GM21723 (cell line): Measurements from ENCODE around the gene TNNT2.

ENCODE experiments used
- ATAC-seq: cut with Tn5 transposase; IDR thresholded peaks from one replicate; pipeline ENCODE4 v1.9.1; 2021; ENCODE audit warnings: mild to moderate bottlenecking, moderate library complexity; ENCODE audit not compliant: unreplicated experiment

The TNNT2 gene

DNA sequence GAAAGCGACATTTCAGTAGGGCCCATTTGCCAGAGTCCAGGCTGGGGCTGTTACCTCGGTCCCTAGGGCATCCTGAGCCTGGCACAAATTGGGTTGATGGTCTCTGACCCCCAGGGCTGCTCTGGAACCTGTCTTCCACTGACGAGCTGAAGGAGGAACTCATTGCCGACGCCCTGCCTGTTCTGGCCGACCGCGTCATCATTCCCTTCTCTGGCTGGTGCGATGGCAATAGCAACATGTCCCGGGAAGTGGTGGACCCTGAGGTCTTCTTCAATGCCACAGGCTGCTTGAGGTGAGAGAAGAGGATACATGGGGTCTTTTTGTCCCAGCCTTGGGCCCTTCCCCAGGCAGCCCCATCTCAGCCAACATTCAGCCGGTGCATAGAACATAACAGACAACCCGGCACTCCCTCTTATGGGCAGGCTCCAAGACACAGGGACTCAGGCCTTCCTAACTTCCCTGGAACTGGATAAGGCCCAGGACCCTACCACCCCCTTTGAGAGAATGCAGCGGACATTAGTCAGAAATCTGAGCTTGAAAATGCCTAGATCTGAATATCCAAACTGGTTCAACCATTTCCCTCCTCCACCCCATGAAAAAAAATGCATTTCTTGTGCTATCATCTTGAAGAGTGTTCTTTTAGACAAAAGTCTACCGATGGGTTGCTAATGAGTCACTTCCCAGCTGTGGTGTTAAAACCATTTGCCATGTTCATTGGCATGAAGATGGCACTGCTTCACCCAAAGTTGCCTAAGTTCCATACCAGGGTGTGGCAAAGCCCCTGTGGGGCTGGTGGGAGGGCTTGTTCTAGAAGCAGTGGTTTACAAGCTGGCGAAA is 58.8 kb downstream of the TNNT2 start:
- no peak for ATAC-seq

GRCh38 chr1:201317551-201317950 is 59.9 kb downstream of the TNNT2 start:
- ATAC-seq = no peak

- ATAC-seq = no peak
These were observed 60.9 kb downstream of the TNNT2 start for GRCh38 chr1:201316556-201316955.

GRCh38 chr1:201313086-201313485 is 64.4 kb downstream of the TNNT2 start:
- no peak for ATAC-seq

DNA sequence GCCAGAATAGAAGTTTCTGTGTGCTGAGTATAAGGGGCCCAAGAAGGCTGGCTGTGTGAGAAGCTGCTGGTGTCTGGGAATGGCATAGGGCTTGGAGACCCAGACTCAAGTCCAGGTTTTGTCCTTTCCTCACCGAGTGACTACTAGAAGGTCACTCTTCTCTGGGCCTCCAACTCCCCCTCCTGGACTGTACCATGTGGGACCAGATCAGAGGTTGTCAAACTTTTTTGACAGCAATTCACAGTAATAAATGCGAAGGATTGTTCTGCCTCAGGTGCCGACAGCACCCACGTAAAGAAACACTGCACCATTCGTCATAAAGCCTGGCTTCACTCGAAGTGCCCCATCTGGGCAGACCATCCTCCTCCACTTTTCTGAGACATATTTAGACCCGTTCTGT is 65.2 kb downstream of the TNNT2 start:
- no peak for ATAC-seq

- ATAC-seq = no peak
These were observed 66.0 kb downstream of the TNNT2 start for GRCh38 chr1:201311356-201312011.

DNA sequence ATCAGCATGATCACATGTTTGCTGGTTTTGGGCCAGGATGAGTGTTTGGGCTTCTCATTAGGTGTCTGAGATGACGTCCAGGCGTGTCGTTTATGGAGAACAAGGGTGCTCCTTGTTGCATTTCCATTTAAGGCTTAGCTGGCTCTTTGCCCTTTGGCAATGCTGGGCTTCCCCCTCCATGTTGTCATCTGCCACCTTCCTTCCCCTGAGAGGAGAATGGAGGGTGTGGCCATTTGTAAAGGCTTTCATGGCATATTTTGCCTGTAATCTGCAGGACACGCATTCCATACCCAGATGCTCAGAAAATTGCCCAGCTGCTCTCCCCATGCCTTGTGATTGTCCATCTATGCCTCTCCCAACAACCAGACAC is 66.5 kb downstream of the TNNT2 start:
- ATAC-seq = no peak

- no peak for ATAC-seq
These were observed 67.1 kb downstream of the TNNT2 start for GRCh38 chr1:201310251-201310985.

GRCh38 chr1:201309416-201309815 is 68.1 kb downstream of the TNNT2 start:
- no peak for ATAC-seq
